Liver (tissue), 3 donors: ENCODE data around the gene R3HDM1.

Experiments
- EGR1 ChIP-seq, 2 donors: IDR thresholded peaks; 2 replicates each; pipeline ENCODE4 v1.6.1; 2016 to 2018; ENCODE audit warnings: antibody characterized with exemption in 2 of 2, low read depth in 2 of 2
- FOXA1 ChIP-seq: IDR thresholded peaks from 2 replicates; pipeline ENCODE4 v1.6.1; 2016; ENCODE audit warnings: antibody characterized with exemption
- HNF4G ChIP-seq: IDR thresholded peaks from 2 replicates; pipeline ENCODE4 v1.6.1; 2016; ENCODE audit warnings: antibody characterized with exemption
- RAD21 ChIP-seq, 2 donors: IDR thresholded peaks; 2 replicates each; pipeline ENCODE4 v1.6.1; 2016; ENCODE audit warnings: antibody characterized with exemption in 2 of 2, mild to moderate bottlenecking in 2 of 2
- TF ChIP-seq, protein P1 (sequence below): fragments of 150-350 bp; IDR thresholded peaks from 2 replicates; pipeline ENCODE4 v1.5.1; 2017; ENCODE audit warnings: improper control_type of control experiment, low read depth, low read length; ENCODE audit not compliant: missing input control
- TF ChIP-seq, protein P2 (sequence below): IDR thresholded peaks from 2 replicates; pipeline ENCODE4 v1.6.1; 2016; ENCODE audit warnings: antibody characterized with exemption
- TF ChIP-seq, protein P3 (sequence below): IDR thresholded peaks from 2 replicates; pipeline ENCODE4 v1.6.1; 2016; ENCODE audit warnings: antibody characterized with exemption, mild to moderate bottlenecking
- donor health status: healthy.
- donor health status: healthy.

DNA sequence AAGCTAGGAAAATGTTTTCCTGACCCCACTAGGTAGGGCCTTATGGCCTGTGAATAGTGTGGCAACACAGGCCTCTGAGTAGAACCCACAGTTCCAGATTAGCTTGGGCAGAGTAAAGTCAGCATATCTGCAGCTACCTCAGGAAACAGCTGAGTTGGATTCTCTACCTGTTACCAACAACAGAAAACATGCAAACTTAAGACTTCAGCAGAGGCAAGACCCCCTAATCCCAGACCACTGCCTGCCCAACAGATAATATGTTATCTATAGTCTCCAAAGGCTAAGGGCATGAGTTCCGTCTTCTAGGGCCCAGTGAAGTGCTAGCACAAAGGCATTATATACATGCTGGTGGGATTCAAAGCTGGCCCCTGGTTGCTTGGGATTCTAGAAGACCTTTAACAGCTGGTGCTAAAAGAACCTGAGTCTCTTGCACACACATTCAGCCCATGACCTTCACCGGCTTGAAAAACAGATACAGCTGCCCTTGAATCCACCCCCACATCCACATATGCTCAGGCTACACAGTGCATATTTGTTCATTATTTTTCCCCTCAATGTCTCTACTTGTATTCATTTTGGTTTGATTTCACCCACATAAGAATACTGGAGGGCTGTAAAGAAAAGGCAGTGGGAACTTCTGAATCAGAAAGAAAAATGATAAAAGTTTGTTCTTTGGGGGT is 196.9 kb downstream of the R3HDM1 start:
- TF ChIP-seq HNF4G, result no peak
- TF ChIP-seq, protein P1, sequence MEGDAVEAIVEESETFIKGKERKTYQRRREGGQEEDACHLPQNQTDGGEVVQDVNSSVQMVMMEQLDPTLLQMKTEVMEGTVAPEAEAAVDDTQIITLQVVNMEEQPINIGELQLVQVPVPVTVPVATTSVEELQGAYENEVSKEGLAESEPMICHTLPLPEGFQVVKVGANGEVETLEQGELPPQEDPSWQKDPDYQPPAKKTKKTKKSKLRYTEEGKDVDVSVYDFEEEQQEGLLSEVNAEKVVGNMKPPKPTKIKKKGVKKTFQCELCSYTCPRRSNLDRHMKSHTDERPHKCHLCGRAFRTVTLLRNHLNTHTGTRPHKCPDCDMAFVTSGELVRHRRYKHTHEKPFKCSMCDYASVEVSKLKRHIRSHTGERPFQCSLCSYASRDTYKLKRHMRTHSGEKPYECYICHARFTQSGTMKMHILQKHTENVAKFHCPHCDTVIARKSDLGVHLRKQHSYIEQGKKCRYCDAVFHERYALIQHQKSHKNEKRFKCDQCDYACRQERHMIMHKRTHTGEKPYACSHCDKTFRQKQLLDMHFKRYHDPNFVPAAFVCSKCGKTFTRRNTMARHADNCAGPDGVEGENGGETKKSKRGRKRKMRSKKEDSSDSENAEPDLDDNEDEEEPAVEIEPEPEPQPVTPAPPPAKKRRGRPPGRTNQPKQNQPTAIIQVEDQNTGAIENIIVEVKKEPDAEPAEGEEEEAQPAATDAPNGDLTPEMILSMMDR, result no peak
- TF ChIP-seq RAD21 (IDR thresholded peaks at IDR 0.05), result no peak
- TF ChIP-seq, protein P2, sequence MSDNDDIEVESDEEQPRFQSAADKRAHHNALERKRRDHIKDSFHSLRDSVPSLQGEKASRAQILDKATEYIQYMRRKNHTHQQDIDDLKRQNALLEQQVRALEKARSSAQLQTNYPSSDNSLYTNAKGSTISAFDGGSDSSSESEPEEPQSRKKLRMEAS, result no peak
- TF ChIP-seq EGR1 (IDR thresholded peaks at IDR 0.05; ENCODE audit: low read depth in 2 of 2), result no peak
- TF ChIP-seq FOXA1, result no peak
- TF ChIP-seq, protein P3, sequence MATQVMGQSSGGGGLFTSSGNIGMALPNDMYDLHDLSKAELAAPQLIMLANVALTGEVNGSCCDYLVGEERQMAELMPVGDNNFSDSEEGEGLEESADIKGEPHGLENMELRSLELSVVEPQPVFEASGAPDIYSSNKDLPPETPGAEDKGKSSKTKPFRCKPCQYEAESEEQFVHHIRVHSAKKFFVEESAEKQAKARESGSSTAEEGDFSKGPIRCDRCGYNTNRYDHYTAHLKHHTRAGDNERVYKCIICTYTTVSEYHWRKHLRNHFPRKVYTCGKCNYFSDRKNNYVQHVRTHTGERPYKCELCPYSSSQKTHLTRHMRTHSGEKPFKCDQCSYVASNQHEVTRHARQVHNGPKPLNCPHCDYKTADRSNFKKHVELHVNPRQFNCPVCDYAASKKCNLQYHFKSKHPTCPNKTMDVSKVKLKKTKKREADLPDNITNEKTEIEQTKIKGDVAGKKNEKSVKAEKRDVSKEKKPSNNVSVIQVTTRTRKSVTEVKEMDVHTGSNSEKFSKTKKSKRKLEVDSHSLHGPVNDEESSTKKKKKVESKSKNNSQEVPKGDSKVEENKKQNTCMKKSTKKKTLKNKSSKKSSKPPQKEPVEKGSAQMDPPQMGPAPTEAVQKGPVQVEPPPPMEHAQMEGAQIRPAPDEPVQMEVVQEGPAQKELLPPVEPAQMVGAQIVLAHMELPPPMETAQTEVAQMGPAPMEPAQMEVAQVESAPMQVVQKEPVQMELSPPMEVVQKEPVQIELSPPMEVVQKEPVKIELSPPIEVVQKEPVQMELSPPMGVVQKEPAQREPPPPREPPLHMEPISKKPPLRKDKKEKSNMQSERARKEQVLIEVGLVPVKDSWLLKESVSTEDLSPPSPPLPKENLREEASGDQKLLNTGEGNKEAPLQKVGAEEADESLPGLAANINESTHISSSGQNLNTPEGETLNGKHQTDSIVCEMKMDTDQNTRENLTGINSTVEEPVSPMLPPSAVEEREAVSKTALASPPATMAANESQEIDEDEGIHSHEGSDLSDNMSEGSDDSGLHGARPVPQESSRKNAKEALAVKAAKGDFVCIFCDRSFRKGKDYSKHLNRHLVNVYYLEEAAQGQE, result no peak
